Measurements from ENCODE around the gene NRM.
"Not testable (repeated sequence)": the region's sequence is repeated elsewhere in the genome, so short reads cannot be mapped to it uniquely, and the experiment has no call there.

The NRM gene

GRCh38 chr6:30687659-30688431 is 2.9 kb downstream of the NRM start:
- DNase-seq: peak; percentile 7

- peak; percentile 77 for DNase-seq
These were observed 3.7 kb downstream of the NRM start for GRCh38 chr6:30686908-30687658.

- DNase-seq: peak; percentile 55
These were observed 4.5 kb downstream of the NRM start, which contains the start of gene PPP1R18 for GRCh38 chr6:30686009-30686907. TSS of gene PPP1R18 (minus strand) at chr6:30686645. CDS start at chr6:30686018, 627 bp downstream.

GRCh38 chr6:30685157-30686008 is 5.4 kb downstream of the NRM start:
- DNase-seq: no peak

- DNase-seq: no peak
These were observed 6.2 kb downstream of the NRM start for GRCh38 chr6:30684386-30685156.

GRCh38 chr6:30683980-30684338 is 6.8 kb downstream of the NRM start:
- DNase-seq: no peak

- DNase-seq: no peak
These were observed 7.4 kb downstream of the NRM start for GRCh38 chr6:30683183-30683979.

GRCh38 chr6:30682143-30683117 is 8.4 kb downstream of the NRM start:
- no peak for DNase-seq

GRCh38 chr6:30681766-30682142 is 9.0 kb downstream of the NRM start:
- DNase-seq: no peak

- DNase-seq: no peak
These were observed 10.8 kb downstream of the NRM start for GRCh38 chr6:30679765-30680535.

- peak; percentile 41 for DNase-seq
These were observed 11.6 kb downstream of the NRM start for GRCh38 chr6:30678964-30679726.

GRCh38 chr6:30676660-30677285 is 14.0 kb downstream of the NRM start:
- no peak for DNase-seq

GRCh38 chr6:30672445-30673253 is 18.1 kb downstream of the NRM start, which contains the start of gene DHX16:
TSS of gene DHX16 (minus strand) at chr6:30673006. CDS start at chr6:30672841, 165 bp downstream.
- peak; percentile 97 for DNase-seq

- DNase-seq: no peak
These were observed 19.8 kb downstream of the NRM start for GRCh38 chr6:30670760-30671527.

- DNase-seq: not testable (repeated sequence)
These were observed 24.5 kb downstream of the NRM start for GRCh38 chr6:30666300-30666699.

Data from NCI-H510A treated with DMSO at 0.1 percent for 48 hours (cell line).